Right atrium auricular region (tissue), 2 donors: ENCODE measurements around the gene IVD. TPM values are rescaled to one million over a fixed set of nuclear protein-coding genes. Genes with fewer than 3 reads are reported as not detected.

Source experiments
- DNase-seq: peaks from one replicate; pipeline ENCODE4 v3.0.0-alpha.2; 2019; ENCODE audit warnings: low spot score
- H3K27ac ChIP-seq, 2 donors: fragments of 200-600 bp; sonication (generic); 1 replicate in 1 of 2; 2 replicates in 1 of 2; pipeline ENCODE4 v1.5.1; 2016 to 2019
- H3K27me3 ChIP-seq, 2 donors: fragments of 200-600 bp; sonication (generic); one replicate each; pipeline versions ENCODE4 v1.5.1 to v1.6.0; 2017 to 2019
- H3K36me3 ChIP-seq: fragments of 200-600 bp; sonication (generic); one replicate; pipeline ENCODE4 v1.5.1; 2016
- H3K4me1 ChIP-seq, 2 donors: fragments of 200-600 bp; sonication (generic); one replicate each; pipeline versions ENCODE4 v1.5.1 to v1.6.0; 2017 to 2019
- H3K4me3 ChIP-seq, 2 donors: fragments of 200-600 bp; sonication (generic); 1 replicate in 1 of 2; 2 replicates in 1 of 2; pipeline ENCODE4 v1.5.1; 2017 to 2019; ENCODE audit warnings: mild to moderate bottlenecking in 1 of 2, moderate library complexity in 1 of 2
- H3K9me3 ChIP-seq, 2 donors: fragments of 200-600 bp; sonication (generic); one replicate each; pipeline ENCODE4 v1.5.1; 2019
- total RNA-seq, 2 donors: library from RNA; depleted of rRNA; stranded (reverse); fragments of >200 nt; gene quantifications; one replicate each; pipeline ENCODE4 v1.1.0, GENCODE V29; 2016
- TF ChIP-seq, protein P1 (sequence below), 2 donors: fragments of 200-600 bp; sonication (generic); IDR thresholded peaks; one replicate each; pipeline ENCODE4 v1.5.1; 2019; ENCODE audit warnings: antibody characterized with exemption in 2 of 2

Gene IVD
- total RNA-seq, 2 donors from 2014 or later, result 49.1 to 65.3 TPM

DNA sequence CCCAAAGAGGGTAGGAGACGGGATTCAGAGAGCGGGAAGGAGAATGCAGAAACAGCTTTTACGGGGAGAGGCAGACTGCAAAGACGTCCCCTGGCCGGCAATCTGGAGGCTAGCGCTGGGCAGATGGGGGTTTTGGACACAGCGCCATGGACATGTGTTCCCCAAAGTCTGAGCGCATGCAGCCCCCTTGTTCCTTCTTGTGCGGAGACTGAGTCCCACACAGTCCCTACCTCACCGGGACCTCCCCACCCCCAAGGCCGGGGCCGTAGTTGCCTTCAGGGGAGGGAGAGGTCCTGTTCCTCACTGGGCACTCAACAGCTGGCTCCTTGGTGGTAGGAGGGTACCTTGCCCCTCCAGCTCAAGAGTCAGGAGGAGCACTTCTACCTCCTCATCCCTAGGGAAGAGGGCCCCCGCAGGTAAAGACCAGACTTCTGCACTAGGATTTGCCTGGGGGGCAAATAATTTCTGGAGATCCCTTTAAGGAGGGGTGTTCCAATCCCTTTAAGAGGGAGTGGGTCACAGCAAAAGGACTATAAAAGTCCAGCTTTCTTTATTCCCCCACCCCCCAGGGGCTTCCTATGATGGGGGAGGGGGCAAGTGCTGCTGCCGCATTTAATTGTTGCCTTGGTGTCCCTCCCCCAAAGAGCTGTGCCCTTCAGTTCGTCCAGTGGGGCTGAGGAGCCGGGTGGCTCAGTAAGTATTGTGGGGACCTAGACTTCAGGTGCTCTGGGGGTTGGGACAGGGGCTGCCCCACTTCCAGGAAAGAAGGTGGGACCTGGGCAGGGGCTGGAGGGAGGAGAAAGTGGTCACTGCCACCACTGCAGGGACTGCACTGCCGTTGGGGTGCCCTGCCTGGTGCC is 31.5 kb downstream of the IVD start:
- Histone ChIP-seq H3K27me3 (no peaks in the 10 kb centered on the region), H3K4me3 (peak overlapping the region; percentile 22 to 54), H3K36me3 (no peaks in the 10 kb centered on the region), H3K27ac (no peak overlapping the region), H3K9me3 (no peaks in the 10 kb centered on the region), H3K4me1 (peaks cover 0 to 42% of the 10 kb centered on the region in 2 donors)
- TF ChIP-seq, protein P1, sequence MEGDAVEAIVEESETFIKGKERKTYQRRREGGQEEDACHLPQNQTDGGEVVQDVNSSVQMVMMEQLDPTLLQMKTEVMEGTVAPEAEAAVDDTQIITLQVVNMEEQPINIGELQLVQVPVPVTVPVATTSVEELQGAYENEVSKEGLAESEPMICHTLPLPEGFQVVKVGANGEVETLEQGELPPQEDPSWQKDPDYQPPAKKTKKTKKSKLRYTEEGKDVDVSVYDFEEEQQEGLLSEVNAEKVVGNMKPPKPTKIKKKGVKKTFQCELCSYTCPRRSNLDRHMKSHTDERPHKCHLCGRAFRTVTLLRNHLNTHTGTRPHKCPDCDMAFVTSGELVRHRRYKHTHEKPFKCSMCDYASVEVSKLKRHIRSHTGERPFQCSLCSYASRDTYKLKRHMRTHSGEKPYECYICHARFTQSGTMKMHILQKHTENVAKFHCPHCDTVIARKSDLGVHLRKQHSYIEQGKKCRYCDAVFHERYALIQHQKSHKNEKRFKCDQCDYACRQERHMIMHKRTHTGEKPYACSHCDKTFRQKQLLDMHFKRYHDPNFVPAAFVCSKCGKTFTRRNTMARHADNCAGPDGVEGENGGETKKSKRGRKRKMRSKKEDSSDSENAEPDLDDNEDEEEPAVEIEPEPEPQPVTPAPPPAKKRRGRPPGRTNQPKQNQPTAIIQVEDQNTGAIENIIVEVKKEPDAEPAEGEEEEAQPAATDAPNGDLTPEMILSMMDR (IDR thresholded peaks at IDR 0.05), result no peak
- no peak for DNase-seq

DNA sequence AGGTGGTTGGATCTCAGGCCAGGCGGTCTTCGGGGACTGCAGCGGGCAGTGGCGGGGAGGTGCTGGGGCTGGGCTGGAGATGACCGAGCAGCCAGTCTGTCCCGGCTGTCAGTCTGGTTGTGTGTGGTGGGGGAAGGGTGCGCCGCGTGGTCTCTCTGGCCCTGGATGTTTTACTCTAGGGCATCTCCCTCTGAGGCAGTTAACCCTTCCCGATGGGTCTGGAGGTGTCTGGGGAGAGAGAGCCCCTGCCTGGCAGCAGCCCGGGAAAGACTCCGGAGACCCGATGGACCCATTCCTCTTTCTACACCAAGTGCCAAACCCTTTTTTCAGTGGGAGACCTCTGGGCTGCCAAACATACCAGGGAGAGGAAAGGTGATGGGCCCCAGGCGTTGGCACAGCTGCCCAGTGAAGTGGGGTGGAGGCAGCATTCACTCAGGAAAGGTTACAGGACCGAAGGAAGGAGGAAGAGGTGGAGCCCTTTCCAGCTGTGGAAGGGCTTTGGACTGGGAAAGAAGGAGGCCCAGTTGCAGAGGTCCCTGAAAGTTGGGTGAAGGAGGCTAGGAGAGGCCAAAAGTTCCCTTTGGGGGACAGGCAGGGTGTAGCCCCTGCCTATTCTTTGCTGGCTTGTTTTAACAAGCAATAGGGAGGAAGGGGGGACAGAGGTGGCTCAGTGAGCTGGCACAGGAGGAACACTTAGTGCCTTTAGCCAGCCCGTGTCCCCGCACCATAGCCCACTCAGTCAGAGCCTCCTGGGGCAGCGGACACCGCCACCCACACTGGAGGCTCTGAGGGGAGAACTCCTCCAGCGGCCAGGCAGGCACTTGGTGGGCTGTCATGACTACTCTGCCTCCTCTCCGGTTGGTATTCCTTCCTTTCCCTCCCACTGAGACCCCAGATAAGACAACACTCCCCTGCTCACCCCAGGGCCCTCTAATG is 32.4 kb downstream of the IVD start:
- H3K27me3 ChIP-seq, result no peaks in the 10 kb centered on the region
- no peak for DNase-seq
- H3K36me3 ChIP-seq, result no peaks in the 10 kb centered on the region
- H3K4me1 ChIP-seq, result peaks cover 0 to 51% of the 10 kb centered on the region in 2 donors
- peak overlapping the region in 1 of 2 donors; percentile 85 for H3K27ac ChIP-seq
- TF ChIP-seq, protein P1 (IDR thresholded peaks at IDR 0.05), result no peak
- H3K4me3 ChIP-seq, result no peak overlapping the region
- H3K9me3 ChIP-seq, result no peaks in the 10 kb centered on the region

DNA sequence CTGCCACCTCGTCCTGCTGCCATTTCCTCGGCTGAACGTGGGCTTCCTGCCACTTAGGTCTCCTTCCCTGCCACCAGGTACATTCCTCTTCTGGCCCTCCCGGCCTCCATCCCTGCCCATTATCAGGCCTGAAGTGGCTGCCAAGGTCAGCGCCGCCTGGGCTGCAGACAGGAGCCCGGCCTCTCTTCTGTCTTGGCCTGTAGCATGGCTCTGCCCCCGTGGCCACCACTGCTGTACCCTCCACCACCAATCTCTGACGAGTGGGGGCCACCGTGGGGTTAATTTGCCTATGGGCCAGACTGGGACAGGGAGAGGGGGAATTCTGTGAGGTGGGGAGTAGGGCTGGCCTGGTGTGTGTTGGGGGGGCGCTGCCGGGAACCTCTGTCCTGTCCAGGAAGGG is 33.1 kb downstream of the IVD start:
- H3K4me3 ChIP-seq, result no peak overlapping the region
- no peak for DNase-seq
- no peaks in the 10 kb centered on the region for H3K9me3 ChIP-seq
- H3K4me1 ChIP-seq, result peaks cover 0 to 58% of the 10 kb centered on the region in 2 donors
- H3K27me3 ChIP-seq, result no peaks in the 10 kb centered on the region
- H3K27ac ChIP-seq, result peak overlapping the region; percentile 75 to 85
- TF ChIP-seq, protein P1 (IDR thresholded peaks at IDR 0.05), result no peak
- H3K36me3 ChIP-seq, result no peaks in the 10 kb centered on the region

DNA sequence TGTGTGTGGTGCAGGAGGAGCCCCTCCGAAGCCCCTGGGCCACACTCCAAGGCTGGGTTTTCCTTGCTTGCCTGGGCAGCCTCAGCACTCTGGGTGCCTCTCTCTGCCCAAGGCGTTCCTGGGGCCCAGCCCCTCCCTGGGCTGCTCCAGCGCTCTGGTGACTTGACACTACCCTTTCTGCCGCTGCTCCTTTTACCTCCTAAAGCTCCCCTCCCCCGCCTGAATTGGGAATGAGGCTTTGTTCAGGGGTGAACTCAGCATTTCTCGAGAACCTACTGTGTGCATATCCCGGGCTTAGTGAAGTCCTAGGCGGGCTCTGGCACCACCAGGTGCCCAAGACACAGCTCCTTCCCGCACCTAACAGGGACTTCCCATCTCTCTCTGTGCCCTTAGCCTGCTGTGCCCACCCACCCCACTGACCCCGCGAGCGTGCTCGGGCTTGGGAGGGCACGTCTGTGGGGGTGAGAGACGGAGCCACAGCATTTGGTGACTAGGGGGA is 33.9 kb downstream of the IVD start:
- H3K4me1 ChIP-seq, result peaks cover 0 to 66% of the 10 kb centered on the region in 2 donors
- DNase-seq, result no peak
- peak overlapping the region; percentile 93 to 95 for H3K4me3 ChIP-seq

More for the DNA sequence above, 33.9 kb downstream of the IVD start:
- Histone ChIP-seq H3K27ac (peak overlapping the region; percentile 75 to 85), H3K27me3 (no peaks in the 10 kb centered on the region), H3K36me3 (no peaks in the 10 kb centered on the region), H3K9me3 (no peaks in the 10 kb centered on the region)
- TF ChIP-seq, protein P1 (IDR thresholded peaks at IDR 0.05), result no peak
